GM18951 (cell line): ENCODE results near the gene FNTB.
"Not testable (repeated sequence)": the region's sequence is repeated elsewhere in the genome, so short reads cannot be mapped to it uniquely, and the experiment has no call there.

Source experiments
- POLR2A ChIP-seq: IDR thresholded peaks from 4 replicates; pipeline ENCODE4 v1.6.1; 2011; ENCODE audit warnings: mild to moderate bottlenecking; ENCODE audit not compliant: insufficient read length, insufficient read depth; ENCODE audit errors: extremely low read depth
- in situ Hi-C: fragments of 300-500 bp; cut with MboI; formaldehyde crosslinking; loops from one replicate; pipeline ENCODE4 v1.12.0; 2022; ENCODE audit warnings: low sequenced_read_pairs, mixed read lengths, inconsistent platforms; ENCODE audit not compliant: unreplicated experiment

FNTB gene

DNA sequence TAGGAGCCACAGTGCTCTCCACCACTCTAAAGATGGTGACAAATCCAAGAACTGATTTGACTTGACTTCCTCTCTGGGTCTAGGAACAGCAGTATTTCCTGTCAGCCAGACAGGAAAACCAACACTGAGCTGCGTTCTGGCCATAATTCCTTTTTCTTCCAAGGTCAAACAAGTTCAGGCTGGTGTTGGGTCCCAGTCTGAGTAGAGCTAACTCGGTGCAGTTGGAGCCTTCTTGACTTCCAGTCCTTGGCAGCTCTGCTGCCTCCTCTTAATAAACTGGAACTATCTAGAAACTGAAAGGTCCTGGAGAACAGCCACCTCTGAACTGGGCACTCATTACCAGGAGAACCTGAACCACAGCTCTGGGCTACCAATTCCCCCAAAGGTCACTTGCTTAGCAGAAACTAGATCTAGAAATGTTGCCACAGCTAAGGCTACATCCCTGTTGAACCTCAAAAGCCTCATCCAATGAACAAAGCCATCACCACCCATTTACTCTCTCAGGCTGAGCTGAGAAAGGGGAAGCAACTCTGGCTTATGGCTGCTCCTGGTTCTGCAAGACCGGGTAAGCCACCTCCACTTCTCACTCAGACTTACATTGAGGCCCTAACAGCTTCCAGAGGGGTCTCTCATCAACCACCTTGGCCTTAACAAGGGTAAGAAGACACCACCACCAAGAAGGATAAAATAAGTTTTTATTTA, 87.9 kb downstream of the FNTB start:
- no peak for TF ChIP-seq POLR2A
- in situ Hi-C loops = no loop called here

DNA sequence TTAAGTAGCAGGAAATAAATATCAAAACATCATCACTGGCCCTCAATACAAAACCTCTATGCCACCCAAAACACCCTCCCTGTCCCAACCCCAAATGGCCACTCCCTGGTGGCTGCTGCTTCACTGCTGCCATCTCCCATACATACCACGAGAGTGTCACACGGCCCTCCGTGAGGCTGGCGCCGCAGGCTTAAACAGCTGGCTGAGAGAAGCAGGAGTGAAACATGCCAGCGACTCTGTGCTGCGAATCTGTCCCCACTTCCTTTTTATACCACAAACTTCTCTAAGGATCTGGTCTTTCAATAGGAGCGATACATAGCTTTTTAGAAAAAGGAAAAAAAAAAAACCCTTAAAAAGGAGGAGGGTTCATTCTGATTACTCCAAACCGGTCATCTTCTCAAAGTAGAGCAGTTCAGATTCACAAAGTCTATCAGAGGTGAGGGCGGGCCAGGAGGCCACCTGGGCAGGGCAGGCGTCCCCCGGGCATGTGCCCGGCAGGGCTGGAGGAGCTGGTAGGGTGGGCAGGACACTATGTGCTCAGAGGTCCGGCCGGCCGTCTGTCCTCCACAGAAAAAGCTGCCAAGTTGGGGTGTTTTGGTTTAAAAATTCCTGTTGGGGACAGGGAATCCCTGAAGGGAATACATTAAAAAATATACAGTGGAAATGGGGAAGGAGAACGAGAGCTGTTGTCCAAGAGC, 89.1 kb downstream of the FNTB start:
- no peak for TF ChIP-seq POLR2A
- in situ Hi-C loops = no loop called here

GRCh38 chr14:65077318-65077717, 90.6 kb downstream of the FNTB start:
- no peak for TF ChIP-seq POLR2A
- in situ Hi-C loops = no loop called here

GRCh38 chr14:65079201-65079600, 92.5 kb downstream of the FNTB start:
- TF ChIP-seq POLR2A = no peak
- in situ Hi-C loops = no loop called here

GRCh38 chr14:65079768-65080167, 93.1 kb downstream of the FNTB start:
- in situ Hi-C loops = no loop called here

GRCh38 chr14:65080960-65081747, 94.5 kb downstream of the FNTB start:
- no peak for TF ChIP-seq POLR2A
- in situ Hi-C loops = no loop called here

More at GRCh38 chr14:65079768-65080167, 93.1 kb downstream of the FNTB start:
- TF ChIP-seq POLR2A = no peak

GRCh38 chr14:65082930-65083329, 96.2 kb downstream of the FNTB start:
- in situ Hi-C loops = no loop called here
- no peak for TF ChIP-seq POLR2A

GRCh38 chr14:65084554-65085505, 98.1 kb downstream of the FNTB start:
- in situ Hi-C loops = no loop called here

GRCh38 chr14:65086686-65087085, 100.0 kb downstream of the FNTB start:
- in situ Hi-C loops = not testable (repeated sequence)

More at GRCh38 chr14:65084554-65085505, 98.1 kb downstream of the FNTB start:
- no peak for TF ChIP-seq POLR2A

- in situ Hi-C loops = not testable (repeated sequence)
Measured at GRCh38 chr14:65087835-65088234, 101.1 kb downstream of the FNTB start.

DNA sequence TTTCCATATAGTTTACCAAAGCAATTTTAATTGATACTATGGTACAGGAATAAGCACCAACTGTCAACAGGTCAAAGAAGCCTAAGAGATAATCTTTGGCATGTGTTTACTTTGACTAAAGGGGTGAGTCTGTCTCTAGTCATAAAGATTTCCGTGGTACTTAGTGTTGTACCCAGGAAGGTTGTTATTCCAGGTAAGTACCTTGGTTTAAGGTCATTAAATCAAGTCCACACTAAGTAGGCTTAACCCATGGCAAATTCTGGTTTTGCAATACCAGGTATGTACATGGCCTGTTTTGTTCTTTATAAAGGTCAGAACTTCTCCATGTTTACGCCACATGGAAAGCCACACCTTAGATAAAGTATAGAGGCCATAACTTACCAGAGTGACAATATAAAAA, 105.7 kb downstream of the FNTB start:
- in situ Hi-C loops = no loop called here
- no peak for TF ChIP-seq POLR2A

DNA sequence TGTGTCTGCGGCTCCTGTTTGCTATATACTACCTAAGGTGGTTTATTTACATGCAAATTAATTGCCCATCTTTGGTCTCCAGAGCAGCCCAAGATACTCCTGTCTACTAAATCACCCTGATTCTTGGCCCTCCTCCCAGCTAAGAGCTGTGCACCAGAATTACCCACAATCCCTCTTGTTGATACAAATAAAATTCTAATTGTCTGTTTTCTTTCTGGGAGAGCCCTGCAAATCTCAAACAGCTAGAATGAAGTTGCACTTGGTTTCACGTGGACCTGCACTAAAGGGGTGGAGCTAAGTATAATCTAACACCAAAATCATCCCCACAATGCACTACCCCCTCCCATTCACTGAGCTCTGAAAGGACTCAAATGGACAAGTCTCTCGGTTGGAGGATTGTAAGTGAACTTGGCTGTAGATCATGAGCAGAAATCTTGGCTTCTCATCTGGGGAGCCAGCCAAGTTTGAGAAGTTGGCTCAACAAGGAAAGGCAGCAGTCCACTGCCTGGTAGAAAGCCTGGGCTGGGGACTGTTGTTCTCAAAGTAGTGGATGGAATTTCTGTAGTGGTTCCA, 109.0 kb downstream of the FNTB start:
- no peak for TF ChIP-seq POLR2A
- in situ Hi-C loops = no loop called here
